ENCODE results near the gene SDHB.

The SDHB gene

GRCh38 chr1:16984717-16985116, 69.1 kb downstream of the SDHB start:
- TF ChIP-seq CTCF (IDR thresholded peaks at IDR 0.05; ENCODE audit: low read depth, low read length, missing control alignments), result no peak
- DNase-seq (ENCODE audit: low read depth), result no peak
- no peak overlapping the region for H3K4me3 ChIP-seq (ENCODE audit: low read depth, low read length)

- no peak overlapping the region for H3K4me3 ChIP-seq (ENCODE audit: low read depth, low read length)
- DNase-seq (ENCODE audit: low read depth), result no peak
- no peak for TF ChIP-seq CTCF (IDR thresholded peaks at IDR 0.05; ENCODE audit: low read depth, low read length, missing control alignments)
Measured at GRCh38 chr1:16983649-16984048, 70.2 kb downstream of the SDHB start.

- no peak for DNase-seq (ENCODE audit: low read depth)
- no peak for TF ChIP-seq CTCF (IDR thresholded peaks at IDR 0.05; ENCODE audit: low read depth, low read length, missing control alignments)
- no peak overlapping the region for H3K4me3 ChIP-seq (ENCODE audit: low read depth, low read length)
Measured at GRCh38 chr1:16982902-16983301, 70.9 kb downstream of the SDHB start.

GRCh38 chr1:16981269-16981849, 72.5 kb downstream of the SDHB start:
- no peak overlapping the region for H3K4me3 ChIP-seq (ENCODE audit: low read depth, low read length)
- DNase-seq (ENCODE audit: low read depth), result no peak
- TF ChIP-seq CTCF (IDR thresholded peaks at IDR 0.05; ENCODE audit: low read depth, low read length, missing control alignments), result no peak

- no peak within 1 kb of the TSS for H3K4me3 ChIP-seq (ENCODE audit: low read depth, low read length)
- no peak for TF ChIP-seq CTCF (IDR thresholded peaks at IDR 0.05; ENCODE audit: low read depth, low read length, missing control alignments)
- no peak for DNase-seq (ENCODE audit: low read depth)
Measured at GRCh38 chr1:16980473-16981268, 73.2 kb downstream of the SDHB start, which contains the start of gene MFAP2. TSS of gene MFAP2 (minus strand) at chr1:16980620. CDS start at chr1:16978273, 2,347 bp downstream.

GRCh38 chr1:16979475-16980327, 74.1 kb downstream of the SDHB start:
- TF ChIP-seq CTCF (IDR thresholded peaks at IDR 0.05; ENCODE audit: low read depth, low read length, missing control alignments), result no peak
- H3K4me3 ChIP-seq (ENCODE audit: low read depth, low read length), result no peak overlapping the region
- DNase-seq (ENCODE audit: low read depth), result no peak
